ENCODE results near the gene TNS1.

TNS1 gene

DNA sequence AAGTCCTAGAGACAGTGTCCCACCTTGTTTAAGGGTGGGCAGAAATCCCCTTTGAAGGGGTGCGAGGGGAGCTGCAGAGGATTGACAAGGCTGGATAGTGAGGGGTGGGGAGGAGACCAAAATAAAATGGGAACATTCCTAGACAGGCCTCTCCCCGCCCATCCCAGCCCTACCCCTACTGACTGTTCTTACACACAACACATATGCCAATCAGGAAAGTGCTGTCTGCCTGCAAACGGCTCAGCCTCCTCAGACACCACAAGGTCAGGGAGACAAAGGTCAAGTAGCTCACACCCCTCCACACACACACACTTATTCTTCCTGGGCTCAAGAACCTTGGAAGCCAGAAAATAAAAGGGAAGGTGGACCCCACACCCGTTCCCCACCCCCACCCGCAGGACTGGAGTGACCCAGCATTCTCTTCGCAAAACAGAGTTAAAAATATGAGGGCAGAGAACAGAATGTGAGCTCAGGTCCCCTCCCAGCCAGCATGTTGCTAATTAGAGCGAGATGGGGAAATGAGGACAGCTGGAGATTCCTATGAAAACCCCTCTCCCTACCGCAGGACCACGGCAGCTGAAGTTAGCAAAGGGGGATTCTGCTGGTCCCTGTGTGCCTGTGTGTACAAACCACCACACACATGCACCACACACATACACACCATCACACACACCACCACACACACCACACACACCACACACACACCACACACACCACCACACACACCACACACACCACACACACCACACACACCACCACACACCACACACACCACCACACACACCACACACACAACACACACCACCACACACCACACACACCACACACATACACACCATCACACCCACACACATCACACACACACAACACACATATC lies 197.8 kb downstream of the TNS1 start:
- DNase-seq, result no peak

DNA sequence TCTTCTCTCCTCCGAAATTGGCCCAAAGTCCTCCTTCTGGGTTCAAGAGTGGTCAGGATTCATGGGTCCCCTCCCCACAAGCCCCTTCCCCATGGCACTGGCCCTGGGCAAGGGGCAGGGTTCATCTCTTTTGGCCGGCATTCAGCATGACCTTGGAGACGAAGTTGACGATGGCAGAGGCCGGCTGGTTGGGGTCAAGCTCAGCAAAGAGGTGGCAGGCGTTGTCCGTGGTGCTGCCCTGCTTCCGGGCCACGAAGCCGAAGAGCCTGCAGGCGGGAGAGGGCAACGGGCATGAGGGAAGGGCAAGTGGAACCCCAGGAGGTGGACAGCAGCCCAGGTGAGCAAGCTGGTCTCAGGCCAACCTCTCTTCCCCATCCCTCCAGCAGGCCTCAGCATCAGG lies 198.5 kb downstream of the TNS1 start:
- DNase-seq, result no peak

DNA sequence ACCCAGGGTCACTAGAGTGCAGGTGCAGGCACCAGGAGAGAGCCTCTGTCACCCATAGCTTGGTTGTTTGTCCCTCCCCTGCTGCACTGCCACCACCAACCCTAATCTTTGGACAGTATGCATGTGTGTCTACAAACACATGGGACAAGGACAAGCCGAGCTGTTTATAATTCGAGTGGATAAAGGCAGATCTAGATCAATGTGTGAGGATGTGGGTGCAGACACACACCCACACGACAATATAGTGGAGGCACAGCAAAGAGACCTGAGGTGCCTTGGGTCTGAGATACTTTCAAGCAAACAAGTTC lies 199.2 kb downstream of the TNS1 start:
- DNase-seq, result no peak

DNA sequence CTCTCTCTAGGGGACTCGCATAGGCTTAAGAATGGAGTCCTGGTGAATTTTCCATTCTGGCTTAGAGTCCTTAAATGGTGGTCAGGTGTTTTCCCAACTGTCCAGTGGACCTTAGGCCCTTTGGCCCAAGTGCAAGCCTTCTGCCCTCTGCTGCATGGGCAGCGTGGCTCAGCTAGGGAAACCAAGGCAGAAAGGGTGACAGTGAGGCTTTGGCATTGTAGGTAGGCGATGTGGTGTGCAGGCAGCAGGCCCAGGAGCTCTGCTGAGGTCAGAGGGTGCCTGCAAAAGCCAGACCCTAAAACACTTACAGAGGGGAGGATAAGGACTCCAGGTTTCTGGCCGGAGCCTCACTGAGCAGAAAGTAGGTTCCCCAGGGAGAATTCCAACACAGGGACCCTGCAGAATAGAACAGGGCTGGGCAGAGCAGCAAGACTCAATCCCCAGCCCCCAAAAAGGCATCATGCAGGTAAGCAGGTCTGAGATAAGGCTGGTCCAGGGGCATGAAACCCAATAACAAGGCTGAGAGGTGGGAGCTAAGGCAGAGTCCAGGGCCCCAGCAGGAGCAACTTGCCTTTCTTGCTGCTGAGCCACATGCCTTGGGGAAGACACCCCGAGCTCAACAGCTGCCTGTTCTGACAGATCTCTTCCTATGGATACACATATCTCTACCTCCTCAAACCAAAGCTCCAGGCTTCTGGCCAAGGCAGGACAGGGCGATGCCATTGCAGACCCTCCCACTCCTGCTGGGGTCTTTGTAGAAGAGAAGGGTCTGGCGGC lies 199.7 kb downstream of the TNS1 start:
- no peak for DNase-seq

DNA sequence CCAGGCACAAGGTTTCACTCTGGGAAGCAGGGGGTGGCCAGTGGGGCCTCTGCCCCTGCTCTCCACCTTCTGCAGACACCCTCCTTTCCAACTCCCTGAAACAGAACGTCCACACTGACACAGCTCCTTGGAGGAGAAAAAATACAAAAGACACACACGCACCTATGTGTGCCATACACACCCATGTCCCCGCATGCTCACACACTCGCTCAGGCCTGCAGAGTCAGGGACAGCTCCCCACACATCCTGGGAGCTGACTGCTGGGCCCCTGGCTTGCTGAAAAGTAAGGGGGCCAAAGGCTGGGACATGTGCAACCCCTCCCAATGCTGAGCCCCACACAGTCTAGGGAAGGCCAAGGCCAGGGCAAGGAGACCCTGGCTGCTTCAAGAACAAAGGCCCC lies 200.5 kb downstream of the TNS1 start:
- no peak for DNase-seq

DNA sequence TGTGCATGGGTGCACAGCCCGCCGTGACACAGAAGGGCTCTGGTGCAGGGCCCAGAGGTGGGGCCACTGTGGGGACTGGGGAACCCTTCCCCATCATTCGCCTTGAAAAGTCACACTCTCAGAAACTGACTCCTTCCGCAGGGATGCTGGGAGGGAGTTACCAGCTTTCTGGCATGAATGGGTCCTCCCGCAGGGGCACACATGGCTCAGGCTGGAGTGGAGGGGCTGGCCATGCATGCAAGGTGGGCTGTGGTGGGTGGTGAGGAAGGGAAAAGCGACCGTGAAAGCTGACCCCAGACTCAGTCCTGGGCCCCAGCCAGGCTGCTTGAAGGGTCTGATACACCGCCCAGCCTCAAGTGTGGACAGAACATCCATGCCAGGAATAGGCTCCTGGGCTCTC lies 201.1 kb downstream of the TNS1 start:
- no peak for DNase-seq

DNA sequence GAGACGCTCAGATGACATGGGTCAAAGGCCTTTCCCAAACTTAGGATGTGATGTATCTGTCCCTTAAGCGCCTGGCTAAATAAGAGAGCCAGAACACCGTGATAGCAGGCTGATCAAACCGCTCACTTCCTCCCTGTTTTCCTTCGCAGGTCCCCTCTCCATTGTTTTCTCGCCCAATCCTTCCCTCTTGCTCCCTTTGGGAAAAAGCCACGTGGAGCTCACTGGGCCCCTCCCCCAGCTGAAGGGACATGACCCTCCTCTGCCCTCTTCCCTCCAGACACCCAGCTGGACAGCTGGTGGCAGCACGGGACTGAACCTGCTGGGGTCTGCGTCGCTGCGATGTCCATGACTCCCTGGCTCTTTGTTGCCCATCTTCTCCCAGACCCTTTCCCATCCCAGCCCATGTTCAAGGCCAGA lies 201.7 kb downstream of the TNS1 start:
- no peak for DNase-seq

DNA sequence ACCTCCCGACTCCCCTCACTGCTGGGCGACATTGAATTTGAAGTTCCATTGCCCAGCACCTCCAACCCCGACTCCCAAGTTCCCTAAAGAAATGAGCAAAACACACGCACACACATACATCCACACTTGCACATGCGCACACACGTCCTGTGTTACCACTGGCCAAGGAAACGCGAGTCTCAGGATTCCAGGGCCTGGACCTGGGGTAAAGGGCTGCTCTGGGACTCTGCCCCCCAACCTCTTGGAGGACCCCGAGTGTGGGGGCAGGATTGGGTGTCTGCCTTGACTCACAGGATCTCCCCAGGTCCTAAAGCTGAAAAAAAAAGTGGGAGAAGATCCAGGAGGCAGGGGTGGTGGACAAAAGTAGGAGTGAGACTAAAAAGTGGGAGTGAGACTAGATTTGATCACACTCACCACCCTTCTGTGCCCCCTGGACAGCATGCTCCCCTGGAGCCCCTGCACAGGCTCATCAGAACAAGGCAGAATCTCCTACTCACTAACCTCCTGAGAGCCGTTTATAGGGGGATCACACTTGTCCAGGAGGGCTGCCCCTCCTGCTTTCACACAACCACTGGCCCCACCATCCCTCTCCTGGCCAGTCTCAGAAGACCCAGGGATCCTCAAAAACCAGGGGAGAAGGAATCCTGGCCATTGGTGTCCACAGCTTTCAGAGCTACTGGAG lies 202.2 kb downstream of the TNS1 start:
- no peak for DNase-seq

DNA sequence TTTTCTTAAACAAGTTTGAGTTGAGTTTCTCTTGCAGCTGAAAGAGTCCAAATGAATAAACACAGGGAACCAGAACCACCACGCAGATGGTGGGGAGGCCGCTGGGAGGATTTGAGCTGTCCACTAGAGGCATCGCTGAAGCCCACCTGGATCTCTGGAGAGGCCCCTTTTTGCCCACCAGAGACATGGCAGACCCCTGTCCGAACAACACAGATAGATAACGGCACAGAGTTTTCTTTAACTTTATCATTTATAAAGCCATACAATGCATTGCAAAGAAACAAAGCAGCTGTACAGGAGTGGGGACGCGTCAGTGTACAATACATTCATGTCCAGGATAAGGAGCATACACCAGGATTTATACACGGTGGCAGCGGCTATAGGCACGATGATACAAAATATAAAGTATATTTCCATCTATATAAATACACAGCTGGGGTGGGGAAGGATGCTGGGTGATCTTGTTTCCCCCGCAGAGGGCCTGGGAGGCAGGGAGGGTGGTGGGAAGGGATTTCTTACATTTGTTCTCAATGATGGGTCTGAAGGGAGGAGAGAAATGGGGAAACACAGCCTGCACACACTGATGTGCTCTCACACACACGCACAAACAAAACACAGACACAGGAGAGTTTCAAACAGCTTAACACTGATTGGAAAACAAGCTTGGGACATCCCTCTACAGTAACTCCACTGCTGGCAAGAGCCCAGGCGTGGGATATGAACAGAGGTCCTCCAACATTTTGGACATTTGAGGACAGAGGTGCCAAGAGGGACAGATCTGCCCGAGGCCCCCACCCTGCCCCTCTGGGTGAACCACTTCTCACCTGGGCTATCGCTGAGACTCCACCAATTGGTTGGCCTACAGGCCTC lies 203.0 kb downstream of the TNS1 start:
- no peak for DNase-seq

DNA sequence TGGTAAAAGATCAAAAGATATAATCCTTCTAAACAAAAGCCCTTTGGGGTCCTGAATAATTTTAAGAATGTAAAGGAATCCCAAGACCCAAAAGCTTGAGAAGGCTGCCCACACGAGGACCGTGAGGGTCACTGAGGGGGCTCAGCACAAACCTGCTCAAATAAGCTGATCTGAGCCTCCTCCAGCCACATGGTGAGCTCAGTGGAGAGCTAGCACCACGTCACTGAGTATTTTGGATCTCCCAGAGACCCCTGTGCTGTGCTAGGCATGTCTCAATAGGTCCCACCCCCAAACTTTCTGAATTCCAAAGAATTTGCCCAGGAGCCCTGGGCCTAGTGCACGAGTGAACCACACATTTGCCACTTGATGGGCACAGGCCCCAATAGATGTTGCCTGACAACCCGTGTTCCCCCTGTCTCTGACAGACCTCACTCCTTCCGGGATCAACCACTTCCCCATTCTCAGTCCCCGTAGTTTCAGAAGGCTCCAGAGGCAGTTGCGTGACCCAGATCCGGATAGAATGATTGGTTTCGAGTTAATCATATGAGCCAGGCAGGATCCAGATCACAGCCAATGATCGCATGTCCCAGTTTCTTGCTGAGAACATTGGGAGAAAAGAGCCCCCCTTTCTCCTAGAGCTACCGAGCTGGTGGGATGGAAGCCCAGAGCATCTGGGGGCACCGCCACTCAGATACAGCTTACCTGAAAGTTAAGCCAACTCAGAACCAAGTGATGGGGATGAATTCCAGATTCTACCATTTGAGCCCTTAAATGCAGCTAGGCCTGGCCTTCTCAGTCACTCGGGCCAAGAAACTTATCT lies 203.8 kb downstream of the TNS1 start:
- DNase-seq, result peak; percentile 10

DNA sequence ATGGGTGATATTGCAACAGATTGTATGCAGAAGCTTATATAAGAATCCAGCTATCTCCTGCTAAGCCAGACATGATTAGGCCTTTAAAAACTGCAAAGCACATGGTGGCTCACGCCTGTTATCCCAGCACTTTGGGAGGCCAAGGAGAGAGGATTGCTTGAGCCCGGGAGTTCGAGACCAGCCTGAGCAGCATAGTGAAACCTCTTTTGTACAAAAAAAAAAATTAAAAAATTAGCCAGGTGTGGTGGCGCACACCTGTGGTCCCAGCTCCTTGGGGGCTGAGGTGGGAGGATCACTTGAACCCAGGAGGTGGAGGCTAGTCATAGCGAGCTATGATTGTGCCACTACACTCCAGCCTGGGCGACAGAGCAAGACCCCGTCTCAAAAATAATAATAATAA lies 204.6 kb downstream of the TNS1 start:
- DNase-seq, result no peak

DNA sequence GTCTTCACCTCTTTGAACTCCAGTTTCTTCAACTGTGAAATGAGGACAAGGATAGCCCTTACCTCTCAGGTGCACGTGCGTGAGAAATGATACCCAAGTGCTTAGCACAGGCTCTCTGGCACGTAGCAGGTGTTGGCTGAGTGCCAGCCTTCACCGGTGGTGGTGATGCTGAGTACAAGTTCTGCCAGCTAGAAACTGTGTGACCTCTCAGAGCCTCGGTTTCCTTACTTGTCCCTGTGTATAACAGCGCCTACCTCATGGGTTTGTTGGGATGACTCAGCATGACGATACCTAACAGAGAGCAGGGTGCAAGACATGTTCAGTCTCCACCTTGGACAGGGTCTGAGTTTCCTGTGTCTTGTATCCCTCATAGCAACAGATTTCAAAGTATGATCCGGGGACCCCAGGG lies 205.1 kb downstream of the TNS1 start:
- peak; percentile 19 for DNase-seq

DNA sequence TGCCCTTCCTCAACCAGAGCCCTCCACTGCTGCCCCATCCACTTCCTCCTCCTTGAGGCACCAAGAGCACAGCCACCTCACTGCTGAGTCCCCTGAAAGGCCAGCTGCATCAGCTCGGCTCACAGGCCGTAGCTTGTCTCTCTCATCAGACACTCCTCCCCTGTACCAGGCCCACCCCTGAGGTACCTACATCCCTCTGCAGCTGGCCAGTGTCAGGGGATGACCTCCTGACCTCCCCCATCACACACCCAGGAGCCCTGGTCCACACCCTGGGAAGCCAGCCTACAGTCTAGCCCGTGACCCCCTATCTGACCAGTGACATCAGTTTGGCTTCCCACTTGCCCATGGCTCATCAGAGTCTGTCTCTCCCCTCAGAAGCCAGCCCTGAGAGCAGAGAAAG lies 205.6 kb downstream of the TNS1 start:
- DNase-seq, result peak; percentile 18

DNA sequence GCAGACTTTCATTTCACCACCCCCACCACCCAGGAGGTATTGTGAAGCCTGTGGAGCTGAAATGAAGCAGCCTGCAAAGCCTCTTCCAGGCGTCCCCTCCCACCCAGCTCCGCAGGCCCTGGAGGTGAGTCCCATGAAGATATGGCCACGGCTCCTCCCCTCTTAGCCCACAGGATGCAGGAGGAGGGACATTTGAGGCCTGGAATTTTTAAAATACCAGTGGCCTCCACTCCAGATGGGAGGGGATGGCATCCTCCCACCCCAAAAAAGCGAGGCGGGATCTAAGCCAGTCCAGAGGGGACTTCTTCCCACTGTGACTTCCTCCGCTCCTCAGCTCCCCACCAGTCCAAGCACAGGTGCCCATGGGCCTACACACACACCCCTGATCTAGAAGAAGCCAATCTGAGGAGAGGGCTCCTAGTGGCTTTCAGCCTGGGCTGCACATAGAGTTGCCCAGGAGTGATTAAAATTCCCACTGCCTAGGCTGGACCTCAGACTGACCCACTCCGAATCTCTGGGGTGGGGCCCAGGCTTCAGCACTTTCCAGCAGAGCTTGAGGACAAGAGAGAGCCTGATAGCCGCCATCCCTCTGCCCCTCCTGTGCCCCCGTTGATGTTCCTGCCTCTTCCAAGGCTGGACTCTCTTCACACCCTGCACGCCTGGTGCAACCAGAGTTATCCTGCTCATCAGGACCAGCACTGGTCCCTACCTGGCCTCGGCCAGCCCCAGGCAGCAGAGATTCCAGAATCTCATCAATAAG lies 206.9 kb downstream of the TNS1 start:
- DNase-seq, result no peak

DNA sequence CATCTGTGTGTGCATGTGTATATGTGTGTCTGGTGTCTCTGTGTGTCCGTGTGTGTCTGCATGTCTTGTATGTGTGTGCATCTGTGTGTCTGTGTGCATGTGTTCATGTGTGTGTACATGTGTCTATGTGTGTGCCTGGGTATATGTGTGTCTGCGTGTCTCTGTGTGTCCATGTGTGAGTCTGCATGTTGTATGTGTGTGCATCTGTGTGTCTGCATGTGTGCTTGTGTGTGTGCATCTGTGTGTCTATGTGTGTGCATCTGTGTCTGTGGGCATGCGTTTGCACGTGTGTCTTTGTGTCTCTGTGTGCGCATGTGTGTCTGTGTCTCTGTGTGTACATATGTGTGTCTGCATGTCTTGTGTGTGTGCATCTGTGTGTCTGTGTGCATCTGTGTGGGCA lies 207.7 kb downstream of the TNS1 start:
- no peak for DNase-seq

DNA sequence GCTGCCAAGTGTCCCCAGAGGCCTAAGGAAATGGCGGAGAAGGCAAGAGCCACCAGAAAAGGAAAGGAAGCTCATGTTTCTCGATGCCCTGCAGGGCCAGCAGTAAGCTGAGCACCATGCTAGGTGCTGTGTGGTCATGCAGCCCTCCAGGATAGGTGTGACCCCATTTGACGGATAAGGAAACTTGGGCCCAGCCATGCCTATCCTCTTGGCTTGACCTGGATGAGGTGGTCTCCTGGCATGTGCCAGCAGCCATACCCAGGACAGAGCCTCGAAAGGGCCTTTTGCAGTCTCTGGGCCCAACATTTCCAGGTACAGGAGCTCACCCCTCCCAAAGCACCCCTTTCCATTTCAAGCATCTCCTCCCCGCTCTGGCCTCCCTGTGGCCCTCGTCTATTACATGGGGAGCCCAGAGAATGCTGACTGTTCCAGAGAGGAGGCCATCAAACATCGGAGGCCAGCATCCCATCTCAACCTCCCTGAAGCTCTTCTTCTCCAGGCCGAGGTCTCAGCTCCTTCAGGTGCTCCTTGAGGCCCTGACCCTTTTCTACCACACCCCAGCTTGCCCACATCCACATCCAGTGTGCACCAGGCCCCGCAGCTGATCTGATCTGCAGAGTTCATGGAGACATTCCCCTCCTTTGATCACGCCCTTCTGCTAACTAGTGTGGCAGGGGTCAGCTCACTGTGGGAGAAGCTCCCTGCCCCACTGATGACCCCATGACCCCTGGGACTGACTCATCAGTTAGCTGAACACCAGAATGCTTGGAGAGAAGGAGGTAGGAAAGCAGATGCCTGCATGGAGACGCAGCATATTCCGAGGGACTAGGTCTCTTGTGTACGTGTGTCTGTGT lies 208.4 kb downstream of the TNS1 start:
- no peak for DNase-seq

DNA sequence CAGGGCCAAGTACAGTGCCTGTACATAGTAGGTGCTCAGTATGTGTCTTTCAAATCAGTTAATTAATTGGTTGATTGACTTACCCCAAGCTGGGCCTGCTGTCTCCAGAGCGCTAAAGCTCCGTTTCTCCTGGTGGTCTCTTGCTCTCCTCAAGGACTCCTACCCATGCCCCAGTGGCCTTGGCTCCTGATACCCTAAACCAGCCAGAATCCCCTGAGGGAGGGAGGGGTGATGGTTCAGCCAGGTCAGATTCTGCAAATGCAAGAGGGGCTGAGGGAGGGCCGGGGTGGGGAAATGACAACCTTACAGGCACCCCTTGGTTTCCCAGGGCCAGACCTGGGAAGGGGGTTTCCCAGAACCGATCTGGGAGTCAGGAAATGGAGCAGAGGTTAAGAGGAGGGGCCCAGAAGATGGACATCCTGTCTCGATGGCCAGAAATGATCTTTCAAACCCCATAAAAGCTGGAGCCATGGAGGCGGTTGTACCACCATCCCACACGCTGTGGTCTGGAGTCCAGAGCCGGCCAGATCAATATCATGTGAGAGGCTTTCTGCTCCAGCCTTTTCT lies 209.1 kb downstream of the TNS1 start:
- DNase-seq, result no peak

DNA sequence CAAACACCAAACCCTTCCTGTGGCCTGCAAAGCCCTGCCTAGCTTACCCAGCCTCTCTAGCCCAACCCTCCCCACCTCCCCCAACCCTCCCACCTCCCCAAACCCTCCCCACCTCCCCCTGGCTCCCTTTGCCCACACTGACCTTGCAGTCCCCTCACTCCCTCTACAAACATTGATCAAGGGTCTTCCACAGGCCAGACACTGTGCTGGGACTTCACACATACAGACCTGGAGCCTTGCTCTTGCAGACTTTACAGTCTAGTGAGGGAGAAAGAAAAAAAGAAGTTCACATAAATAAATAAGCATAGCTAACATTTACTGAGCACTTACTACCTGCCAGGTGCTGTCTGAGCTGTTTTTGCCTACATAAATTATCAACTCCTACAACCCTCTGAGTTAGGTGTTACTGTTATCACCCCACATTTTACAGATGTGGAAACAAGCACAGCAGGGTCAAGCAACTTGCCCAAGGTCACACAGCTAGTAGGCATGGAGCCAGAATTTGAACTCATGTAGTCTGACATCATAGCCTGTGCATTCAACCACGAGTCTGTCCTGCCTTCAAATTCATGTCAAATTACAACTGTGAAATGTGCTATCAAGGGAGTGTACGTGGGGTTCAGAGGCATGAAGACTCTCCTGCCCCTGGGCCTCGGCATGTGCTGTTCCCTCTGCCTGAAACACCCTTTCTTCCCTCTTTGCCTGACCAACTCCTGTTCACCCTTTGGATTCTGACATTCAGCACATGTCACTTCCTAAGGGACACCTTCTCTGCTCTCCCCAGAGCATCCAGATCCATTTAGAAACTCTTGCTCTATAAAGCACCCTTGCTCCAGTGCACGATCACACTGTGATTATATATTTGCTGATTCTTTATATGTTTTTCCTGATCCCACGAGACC lies 209.9 kb downstream of the TNS1 start:
- DNase-seq, result no peak

DNA sequence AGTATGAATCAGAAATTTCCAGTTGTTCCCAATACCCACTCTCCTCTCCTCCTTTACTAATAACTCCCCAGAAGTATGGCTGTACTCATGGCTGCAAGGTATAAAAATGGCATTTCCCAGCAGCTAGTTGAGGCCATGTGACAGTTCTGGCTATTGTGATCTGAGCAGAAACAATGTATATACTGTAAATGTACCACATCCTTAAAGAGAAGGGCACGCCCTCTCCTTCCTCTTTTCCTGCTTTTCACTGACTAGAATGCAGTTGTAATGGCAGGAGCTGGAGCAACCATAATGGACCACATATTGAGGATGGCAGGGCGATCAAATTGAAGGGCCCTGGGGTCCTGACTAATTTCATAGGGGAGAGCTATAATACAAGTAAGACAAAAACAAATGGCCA lies 211.2 kb downstream of the TNS1 start:
- DNase-seq, result no peak

Data from stimulated activated CD8-positive, alpha-beta memory T cell treated with anti-CD3 and anti-CD28 coated beads, Interleukin-4, amount 100 ng/mL, for 48 hours (primary cell).